H1 (cell line): ENCODE results near the gene FARS2. TPM values are rescaled to one million over a fixed set of nuclear protein-coding genes. Genes with fewer than 3 reads are reported as not detected.

Experiments
- CTCF ChIA-PET: fragments of 300-600 bp; sonication (Branson Sonifier 250); formaldehyde crosslinking; loops from one replicate; lab custom pipeline; 2021; ENCODE audit not compliant: partially characterized antibody; lab: Charles Lee
- POLR2A ChIA-PET: fragments of 300-600 bp; sonication (Branson Sonifier 250); formaldehyde crosslinking; loops from one replicate; lab custom pipeline; 2021; ENCODE audit warnings: inconsistent platforms; ENCODE audit not compliant: partially characterized antibody; lab: Charles Lee
- DNase-seq, 2 experiments: peaks; one replicate each; pipeline versions ENCODE4 v3.0.0 to v3.0.0-alpha.2; 2010 to 2022; ENCODE audit warnings: low spot score in 2 of 2, low read depth in 1 of 2, mixed read lengths in 1 of 2
- FAIRE-seq: peaks from 2 replicates; lab custom pipeline; 2011; peaks lifted over from hg19 to GRCh38; lab: Jason Lieb, UNC
- H2AFZ ChIP-seq: 2 replicates; pipeline ENCODE4 v1.8.1; 2012; ENCODE audit warnings: low read length, inconsistent platforms
- H2AK5ac ChIP-seq: 2 replicates; pipeline ENCODE4 v1.6.1; 2013; ENCODE audit warnings: low read depth, low read length
- H2BK120ac ChIP-seq: replicated peaks from 2 replicates; pipeline ENCODE3; 2013; ENCODE audit warnings: low read depth, low read length, inconsistent platforms
- H2BK12ac ChIP-seq: 2 replicates; pipeline ENCODE4 v1.6.1; 2013; ENCODE audit warnings: low read depth, low read length
- H2BK15ac ChIP-seq: 2 replicates; pipeline ENCODE4 v1.6.1; 2013; ENCODE audit warnings: low read length
- H2BK20ac ChIP-seq: 2 replicates; pipeline ENCODE4 v1.6.1; 2013; ENCODE audit warnings: low read length
- H2BK5ac ChIP-seq: 2 replicates; pipeline ENCODE4 v1.6.1; 2013; ENCODE audit warnings: low read depth, low read length
- H3K14ac ChIP-seq: 2 replicates; pipeline ENCODE4 v1.6.1; 2013; ENCODE audit warnings: inconsistent platforms; ENCODE audit not compliant: insufficient read length
- H3K18ac ChIP-seq: 2 replicates; pipeline ENCODE4 v1.6.1; 2013; ENCODE audit warnings: low read length; ENCODE audit errors: extremely low read depth
- H3K23ac ChIP-seq: 2 replicates; pipeline ENCODE4 v1.6.1; 2013; ENCODE audit warnings: inconsistent platforms; ENCODE audit not compliant: insufficient read length
- H3K23me2 ChIP-seq: 2 replicates; pipeline ENCODE4 v1.6.1; 2013; ENCODE audit warnings: low read depth, low read length
- H3K27ac ChIP-seq: 2 replicates; pipeline ENCODE4 v1.6.1; 2011; ENCODE audit warnings: low read depth, low read length, inconsistent platforms
- H3K27me3 ChIP-seq, 4 experiments: replicated peaks in 1 of 4; 1 replicate in 1 of 4; 2 replicates in 3 of 4; pipeline versions ENCODE4 v1.6.1 to v1.8.1; 2011 to 2013; ENCODE audit warnings: low read length in 3 of 4, mild to moderate bottlenecking in 3 of 4, inconsistent platforms in 2 of 4, mixed read lengths in 2 of 4, moderate library complexity in 1 of 4; ENCODE audit not compliant: control insufficient read depth in 3 of 4, insufficient read depth in 3 of 4; ENCODE audit errors: extremely low read depth in 1 of 4
- H3K36me3 ChIP-seq, 4 experiments: 2 replicates each; pipeline versions ENCODE4 v1.6.1 to v1.8.1; 2011 to 2013; ENCODE audit warnings: mild to moderate bottlenecking in 4 of 4, low read length in 3 of 4, moderate library complexity in 2 of 4, control low read depth in 1 of 4, inconsistent platforms in 1 of 4; ENCODE audit not compliant: insufficient read depth in 4 of 4, control insufficient read depth in 2 of 4
- H3K4ac ChIP-seq: replicated peaks from 2 replicates; pipeline ENCODE3; 2013; ENCODE audit warnings: low read length, low read depth, mixed read lengths, inconsistent platforms; ENCODE audit not compliant: insufficient read length
- H3K4me1 ChIP-seq, 4 experiments: replicated peaks in 1 of 4; 1 replicate in 1 of 4; 2 replicates in 3 of 4; pipeline versions ENCODE4 v1.6.1 to v1.8.1; 2011 to 2013; ENCODE audit warnings: low read length in 3 of 4, inconsistent platforms in 2 of 4, mixed read lengths in 1 of 4; ENCODE audit not compliant: insufficient read depth in 4 of 4, control insufficient read depth in 3 of 4
- H3K4me2 ChIP-seq, 2 experiments: 2 replicates each; pipeline versions ENCODE4 v1.6.1 to v1.8.1; 2011 to 2013; ENCODE audit warnings: low read depth in 2 of 2, low read length in 2 of 2, control low read depth in 1 of 2, inconsistent platforms in 1 of 2, mild to moderate bottlenecking in 1 of 2; ENCODE audit not compliant: insufficient read depth in 1 of 2
- H3K4me3 ChIP-seq, 4 experiments: fragments of 200-600, 300-600 bp in 1 of 4; sonication (generic), shearing (Covaris generic), sonication (Bioruptor Twin) in 1 of 4; 2 replicates each; pipeline versions ENCODE4 v1.5.1 to v1.8.1; 2011 to 2016; ENCODE audit warnings: low read length in 4 of 4, low read depth in 3 of 4, control low read depth in 2 of 4, inconsistent platforms in 2 of 4, mild to moderate bottlenecking in 2 of 4, mixed read lengths in 1 of 4, moderate library complexity in 1 of 4; ENCODE audit not compliant: insufficient read depth in 2 of 4; ENCODE audit errors: extremely low read depth in 1 of 4
- H3K56ac ChIP-seq: replicated peaks from 2 replicates; pipeline ENCODE3; 2013; ENCODE audit warnings: low read depth, mild to moderate bottlenecking, mixed read lengths, low read length, inconsistent platforms; ENCODE audit not compliant: insufficient read length
- H3K79me1 ChIP-seq: 2 replicates; pipeline ENCODE4 v1.6.1; 2013; ENCODE audit warnings: low read depth, low read length, control low read depth
- H3K79me2 ChIP-seq, 2 experiments: 2 replicates each; pipeline versions ENCODE4 v1.6.1 to v1.8.1; 2012 to 2013; ENCODE audit warnings: low read length in 2 of 2, mild to moderate bottlenecking in 2 of 2, inconsistent platforms in 1 of 2; ENCODE audit not compliant: insufficient read depth in 2 of 2, control insufficient read depth in 1 of 2
- H3K9ac ChIP-seq, 4 experiments: replicated peaks in 1 of 4; 1 replicate in 1 of 4; 2 replicates in 3 of 4; pipeline versions ENCODE4 v1.6.1 to v1.8.1; 2011 to 2013; ENCODE audit warnings: low read depth in 3 of 4, low read length in 3 of 4, control low read depth in 2 of 4, mild to moderate bottlenecking in 2 of 4, moderate library complexity in 2 of 4, inconsistent platforms in 1 of 4; ENCODE audit errors: extremely low read depth in 1 of 4
- H3K9me3 ChIP-seq, 2 experiments: 2 replicates each; pipeline versions ENCODE4 v1.6.1 to v1.8.1; 2012 to 2013; ENCODE audit warnings: mild to moderate bottlenecking in 2 of 2, moderate library complexity in 2 of 2, control low read depth in 1 of 2, inconsistent platforms in 1 of 2, low read depth in 1 of 2, low read length in 1 of 2, mixed read lengths in 1 of 2; ENCODE audit not compliant: insufficient read depth in 2 of 2
- H4K20me1 ChIP-seq, 2 experiments: replicated peaks in 1 of 2; 2 replicates each; pipeline versions ENCODE3 to v1.8.1; 2011 to 2013; ENCODE audit warnings: inconsistent platforms in 2 of 2, low read length in 2 of 2, mild to moderate bottlenecking in 1 of 2; ENCODE audit not compliant: insufficient read depth in 2 of 2, control insufficient read depth in 1 of 2
- H4K5ac ChIP-seq: 2 replicates; pipeline ENCODE4 v1.6.1; 2013; ENCODE audit warnings: low read length, low read depth, mixed read lengths, inconsistent platforms; ENCODE audit not compliant: insufficient read length
- H4K8ac ChIP-seq: 2 replicates; pipeline ENCODE4 v1.8.0; 2013; ENCODE audit warnings: mild to moderate bottlenecking, moderate library complexity, low read length, inconsistent platforms; ENCODE audit not compliant: insufficient read depth; ENCODE audit errors: extremely low read depth
- H4K91ac ChIP-seq: replicated peaks from 2 replicates; pipeline ENCODE3; 2013; ENCODE audit warnings: low read length, mixed read lengths, inconsistent platforms; ENCODE audit not compliant: insufficient read length
- CBX5 ChIP-seq: fragments of 300-800, 300-1000 bp; sonication (generic); IDR thresholded peaks from 2 replicates; pipeline ENCODE4 v1.7.1; 2016; ENCODE audit warnings: antibody characterized with exemption, low read length, low read depth
- CTCF ChIP-seq, 3 experiments: IDR thresholded peaks; 1 replicate in 2 of 3; 2 replicates in 1 of 3; pipeline versions ENCODE4 v1.5.1 to v1.6.1; 2011; ENCODE audit warnings: low read length in 3 of 3, mild to moderate bottlenecking in 3 of 3, inconsistent platforms in 2 of 3, low read depth in 1 of 3, moderate library complexity in 1 of 3; ENCODE audit not compliant: insufficient read depth in 1 of 3; ENCODE audit errors: control extremely low read depth in 1 of 3
- EP300 ChIP-seq, 2 experiments: IDR thresholded peaks; 1 replicate in 1 of 2; 2 replicates in 1 of 2; pipeline ENCODE4 v1.6.1; 2011 to 2012; ENCODE audit warnings: low read depth in 2 of 2, low read length in 2 of 2, mild to moderate bottlenecking in 2 of 2, borderline replicate concordance in 1 of 2, inconsistent platforms in 1 of 2, moderate library complexity in 1 of 2
- HDAC2 ChIP-seq, 2 experiments: fragments of 300-600 bp in 1 of 2; sonication (generic) in 1 of 2; IDR thresholded peaks; 2 replicates each; pipeline ENCODE4 v1.6.1; 2011 to 2012; ENCODE audit warnings: low read depth in 2 of 2, low read length in 2 of 2, mild to moderate bottlenecking in 2 of 2, moderate library complexity in 2 of 2, borderline replicate concordance in 1 of 2, inconsistent platforms in 1 of 2
- KDM4A ChIP-seq: IDR thresholded peaks from one replicate; pipeline ENCODE4 v1.7.1; 2012; ENCODE audit warnings: low read depth, mild to moderate bottlenecking, moderate library complexity, low read length, inconsistent platforms; ENCODE audit not compliant: severe bottlenecking
- MAX ChIP-seq: IDR thresholded peaks from 2 replicates; pipeline ENCODE4 v1.6.1; 2012; ENCODE audit warnings: inconsistent platforms
- PHF8 ChIP-seq: fragments of 200-600 bp; sonication (generic); conservative IDR thresholded peaks from 2 replicates; pipeline ENCODE4 v1.7.1; 2012; ENCODE audit warnings: low read depth, mild to moderate bottlenecking, inconsistent platforms, low read length, moderate library complexity
- RAD21 ChIP-seq, 2 experiments: IDR thresholded peaks in 1 of 2; conservative IDR thresholded peaks in 1 of 2; 2 replicates each; pipeline ENCODE4 v1.6.1; 2011; ENCODE audit warnings: low read depth in 2 of 2, low read length in 2 of 2, improper control_type of control experiment in 1 of 2, inconsistent platforms in 1 of 2, mild to moderate bottlenecking in 1 of 2, moderate library complexity in 1 of 2
- TEAD4 ChIP-seq: IDR thresholded peaks from 2 replicates; pipeline ENCODE4 v1.6.1; 2012; ENCODE audit warnings: low read depth, low read length, inconsistent platforms, mixed read lengths
- ZNF274 ChIP-seq: IDR thresholded peaks from 2 replicates; pipeline ENCODE4 v1.7.0; 2012; ENCODE audit warnings: low read length, borderline replicate concordance; ENCODE audit errors: extremely low read depth
- WGBS, 2 experiments: shearing (Covaris generic) in 1 of 2; methylation state at CpG; one replicate each; pipeline versions ENCODE4 v1.1.6 to v1.1.7; 2013 to 2015; ENCODE audit warnings: low lambda C conversion rate in 2 of 2, mixed read lengths in 2 of 2, inconsistent platforms in 1 of 2, low coverage in 1 of 2, missing lambda C conversion rate in 1 of 2; ENCODE audit not compliant: insufficient replicate concordance in 2 of 2, insufficient coverage in 1 of 2, insufficient read length in 1 of 2; ENCODE audit errors: extremely low coverage in 1 of 2, missing lambda C conversion rate in 1 of 2; 5-methylcytosine and 5-hydroxymethylcytosine counted together
- polyA plus RNA-seq, 7 experiments: library from polyadenylated mRNA; depleted of rRNA in 3 of 7; stranded (reverse) in 5 of 7; unstranded in 2 of 7; fragments of >200 nt in 5 of 7; fragments of 200-250 nt in 2 of 7; gene quantifications; 1 replicate in 5 of 7; 2 replicates in 1 of 7; 4 replicates in 1 of 7; pipeline versions ENCODE4 v1.2.1 to v1.2.3, GENCODE V29; 2011 to 2013; ENCODE audit warnings: missing spikeins in 2 of 7, mixed read lengths in 2 of 7
- total RNA-seq: library from RNA; stranded (reverse); fragmentation: NEBNext Ultra II Directional; extraction: Animal tissue kit (Norgen Biotek cat#: 25700); gene quantifications from 2 replicates; pipeline ENCODE4 v1.2.1, GENCODE V29; 2021

Gene FARS2
- total and polyA plus RNA-seq, 2 of the 8 experiments (the other 6 are each of a cell fraction or from before 2014, with no cell fraction given), result 11.7 to 14.4 TPM

- Histone ChIP-seq H3K18ac (no peak overlapping the region), H3K23me2 (no peaks in the 10 kb centered on the region), H3K79me1 (no peaks in the 10 kb centered on the region), H4K91ac (no peak overlapping the region), H3K9me3 (no peaks in the 10 kb centered on the region), H2BK5ac (no peak overlapping the region), H3K36me3 (no peaks in the 10 kb centered on the region), H4K8ac (no peak overlapping the region), H2BK20ac (no peak overlapping the region), H4K5ac (no peak overlapping the region), H3K56ac (no peak overlapping the region), H3K79me2 (no peaks in the 10 kb centered on the region), H3K9ac (no peak overlapping the region), H2BK120ac (no peak overlapping the region), H2BK15ac (no peak overlapping the region), H3K14ac (no peak overlapping the region), H3K27me3 (no peaks in the 10 kb centered on the region), H2AK5ac (no peak overlapping the region), H3K4me1 (no peaks in the 10 kb centered on the region), H3K23ac (no peak overlapping the region), H3K4me2 (no peak overlapping the region), H3K4me3 (no peak overlapping the region), H4K20me1 (peaks cover 0 to 1% of the 10 kb centered on the region in 2 experiments), H2BK12ac (no peak overlapping the region), H3K4ac (no peak overlapping the region), H2AFZ (no peak overlapping the region), H3K27ac (no peak overlapping the region)
- DNase-seq, result no peak
- no peak for FAIRE-seq
- ChIA-PET POLR2A (no interaction called here), CTCF (no interaction called here)
- WGBS, 2 experiments, result 90% methylated on average over 13 of the region's 13 CpGs; no CpG with 5 or more reads in 1 of the 2 experiments
- TF ChIP-seq EP300 (IDR thresholded peaks at IDR 0.05; ENCODE audit: borderline replicate concordance in 1 of 2, low read depth in 2 of 2, low read length in 2 of 2) (no peak), ZNF274 (no peak), RAD21 (IDR thresholded peaks at IDR 0.05 in 1 of 2, conservative IDR thresholded peaks at IDR 0.05 in 1 of 2; ENCODE audit: low read depth in 2 of 2, low read length in 2 of 2) (no peak), KDM4A (no peak), HDAC2 (IDR thresholded peaks at IDR 0.05; ENCODE audit: borderline replicate concordance in 1 of 2, low read depth in 2 of 2, low read length in 2 of 2) (no peak), CTCF (IDR thresholded peaks at IDR 0.05; ENCODE audit: control extremely low read depth in 1 of 3, insufficient read depth in 1 of 3, low read depth in 1 of 3, low read length in 3 of 3) (no peak), MAX (no peak), TEAD4 (no peak), CBX5 (no peak), PHF8 (no peak)
These were observed 443.9 kb downstream of the FARS2 start for GRCh38 chr6:5705252-5705651.
